IPS DF 4.7 (cell line): ENCODE data around the gene TRAPPC13.
"Not testable (repeated sequence)": the region's sequence is repeated elsewhere in the genome, so short reads cannot be mapped to it uniquely, and the experiment has no call there.

Source experiments
- DNase-seq: peaks from one replicate; pipeline ENCODE4 v3.0.0-alpha.2; 2013; ENCODE audit warnings: low spot score; ENCODE audit errors: extremely low read depth

The TRAPPC13 gene

GRCh38 chr5:65676056-65676455 is 51.2 kb downstream of the TRAPPC13 start:
- not testable (repeated sequence) for DNase-seq

DNA sequence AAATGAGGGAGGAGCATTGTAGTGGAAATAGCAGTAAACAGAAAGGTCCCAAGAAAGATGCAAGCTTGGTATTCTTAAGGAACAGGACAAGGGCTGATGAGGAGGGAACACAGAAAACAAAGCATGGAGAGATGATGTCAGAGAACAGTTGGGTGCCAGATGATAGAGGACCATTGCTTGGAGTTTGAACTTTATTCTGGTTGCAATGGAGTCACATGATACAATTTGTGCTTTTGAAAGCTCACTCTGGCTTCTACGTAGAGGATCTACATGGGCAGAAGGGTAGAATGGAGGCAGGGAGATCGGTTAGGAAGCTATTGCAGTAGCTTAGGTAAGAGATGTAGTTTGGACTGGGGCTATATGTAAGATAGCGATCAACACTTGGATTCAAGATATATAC is 57.3 kb downstream of the TRAPPC13 start:
- no peak for DNase-seq

DNA sequence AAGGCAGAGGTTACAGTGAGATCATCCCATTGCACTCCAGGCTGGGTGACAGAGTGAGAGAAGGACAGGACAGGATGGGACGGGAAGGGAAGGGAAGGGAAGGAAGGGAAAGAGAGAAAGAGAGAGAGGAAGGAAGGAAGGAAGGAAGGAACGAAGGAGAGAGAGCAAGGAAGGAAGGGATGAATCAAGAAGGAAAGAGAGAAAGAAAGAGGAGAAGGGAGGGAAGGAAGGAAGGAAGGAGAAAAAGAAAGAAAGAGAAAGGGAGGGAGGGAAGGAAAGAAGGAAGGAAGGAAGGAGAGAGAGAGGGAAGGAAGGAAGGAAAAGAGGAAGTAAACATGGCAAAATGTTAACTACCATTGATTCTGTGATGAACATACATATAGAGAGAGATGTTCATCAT is 68.3 kb downstream of the TRAPPC13 start:
- no peak for DNase-seq

- no peak for DNase-seq
Measured at GRCh38 chr5:65695162-65695755, 70.4 kb downstream of the TRAPPC13 start.

GRCh38 chr5:65695896-65696295 is 71.1 kb downstream of the TRAPPC13 start:
- no peak for DNase-seq

- DNase-seq, result no peak
Measured at GRCh38 chr5:65696892-65697291, 72.1 kb downstream of the TRAPPC13 start.

- no peak for DNase-seq
Measured at GRCh38 chr5:65699338-65699737, 74.5 kb downstream of the TRAPPC13 start.

GRCh38 chr5:65702036-65702435 is 77.2 kb downstream of the TRAPPC13 start:
- DNase-seq, result no peak

GRCh38 chr5:65704621-65705239 is 79.9 kb downstream of the TRAPPC13 start:
- DNase-seq, result no peak

- no peak for DNase-seq
Measured at GRCh38 chr5:65707663-65708062, 82.8 kb downstream of the TRAPPC13 start.

DNA sequence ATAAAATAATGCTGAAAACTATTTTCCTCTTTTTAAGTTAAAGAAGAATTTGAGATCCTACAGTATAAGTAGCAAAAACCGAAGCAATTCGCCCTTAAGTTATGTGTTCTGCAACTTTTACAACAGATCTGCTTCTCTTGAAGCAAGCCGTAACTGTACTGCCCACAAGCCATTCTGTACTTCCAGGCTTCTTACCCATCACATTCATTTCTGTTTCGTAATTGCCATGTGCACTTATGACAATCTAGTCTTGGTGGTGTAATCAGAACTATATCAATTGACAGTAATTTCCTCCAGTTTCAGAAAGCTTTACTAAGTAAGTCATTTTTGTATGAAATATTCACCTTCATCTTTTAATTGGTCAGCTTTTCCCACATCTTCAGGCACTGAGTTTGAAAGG is 83.3 kb downstream of the TRAPPC13 start:
- DNase-seq, result no peak
